Measurements from ENCODE around the gene PTDSS2. TPM values are rescaled to one million over a fixed set of nuclear protein-coding genes. Genes with fewer than 3 reads are reported as not detected.

Gene PTDSS2
- total and polyA plus RNA-seq, 2 experiments from 2014 or later: 22.7 to 145 TPM

- no peak overlapping the region for H3K27ac Mint-ChIP-seq
- H3K4me1 ChIP-seq (ENCODE audit: insufficient read depth): no peaks in the 10 kb centered on the region
- TF ChIP-seq EZH2phosphoT487 (IDR thresholded peaks at IDR 0.05; ENCODE audit: unreplicated experiment): no peak
- TF ChIP-seq REST (IDR thresholded peaks at IDR 0.05; ENCODE audit: unreplicated experiment): no peak
- TF ChIP-seq STAT1 (IDR thresholded peaks at IDR 0.05; ENCODE audit: unreplicated experiment): no peak
- no peak for TF ChIP-seq JUNB (IDR thresholded peaks at IDR 0.05; ENCODE audit: unreplicated experiment)
- TF ChIP-seq ZNF331 (CRISPR knock-in tag; IDR thresholded peaks at IDR 0.05; ENCODE audit: low read depth): no peak
- TF ChIP-seq CREB1 (CRISPR knock-in tag; IDR thresholded peaks at IDR 0.05; ENCODE audit: low read depth): no peak
- no peak for TF ChIP-seq CTCF (conservative IDR thresholded peaks at IDR 0.05; ENCODE audit: low read depth in 2 of 2)
- no peak for TF ChIP-seq NANOG (IDR thresholded peaks at IDR 0.05; ENCODE audit: borderline replicate concordance)
- no peak for TF ChIP-seq POLR2AphosphoS5 (IDR thresholded peaks at IDR 0.05; ENCODE audit: low read depth)
- ATAC-seq: no peak
- H3K4me1 Mint-ChIP-seq: no peaks in the 10 kb centered on the region
- peaks cover 13% of the 10 kb centered on the region; the same call in 2 of the 3 replicates for H3K9me3 Mint-ChIP-seq
- DNase-seq (ENCODE audit: low spot score): no peak
- H3K36me3 Mint-ChIP-seq (ENCODE audit: low read depth): peaks cover 5% of the 10 kb centered on the region; the same call in 2 of the 3 replicates
- no peak overlapping the region for H3K27ac ChIP-seq (ENCODE audit: low read depth)
- H3K4me3 ChIP-seq: no peak overlapping the region
- peaks cover 11% of the 10 kb centered on the region for H3K27me3 Mint-ChIP-seq (ENCODE audit: insufficient read depth, low read depth, poor library complexity)
- no peak overlapping the region for H2AFZ ChIP-seq
- no peaks in the 10 kb centered on the region for H4K20me1 ChIP-seq (replicated peaks; ENCODE audit: insufficient read depth)
- no peak overlapping the region for H3K4me3 Mint-ChIP-seq
- no peaks in the 10 kb centered on the region for H3K79me2 ChIP-seq (replicated peaks; ENCODE audit: insufficient read depth)
- H3K27me3 ChIP-seq (ENCODE audit: insufficient read depth): no peaks in the 10 kb centered on the region
- H3F3A ChIP-seq (replicated peaks; ENCODE audit: low read depth): no peaks in the 10 kb centered on the region
- no peaks in the 10 kb centered on the region for H3K36me3 ChIP-seq (ENCODE audit: insufficient read depth)
- H3K4me2 ChIP-seq: no peak overlapping the region
- 0 out of 2 replicates have a peak, but pooled peaks cover 3% of the 10 kb centered on the region for H3K9me2 ChIP-seq (ENCODE audit: insufficient read depth)
Observed at GRCh38 chr11:526192-526591, 76.1 kb downstream of the PTDSS2 start.

- Histone ChIP-seq H3K36me3 (ENCODE audit: insufficient read depth) (no peaks in the 10 kb centered on the region), H3K4me3 (no peak overlapping the region), H3K79me2 (replicated peaks; ENCODE audit: insufficient read depth) (no peaks in the 10 kb centered on the region), H3K9me2 (ENCODE audit: insufficient read depth) (0 out of 2 replicates have a peak, but pooled peaks cover 3% of the 10 kb centered on the region), H3K27me3 (ENCODE audit: insufficient read depth) (no peaks in the 10 kb centered on the region), H3K4me2 (no peak overlapping the region), H3F3A (replicated peaks; ENCODE audit: low read depth) (no peaks in the 10 kb centered on the region), H4K20me1 (replicated peaks; ENCODE audit: insufficient read depth) (no peaks in the 10 kb centered on the region), H3K4me1 (ENCODE audit: insufficient read depth) (no peaks in the 10 kb centered on the region), H2AFZ (no peak overlapping the region), H3K27ac (ENCODE audit: low read depth) (no peak overlapping the region)
- Mint-ChIP-seq H3K36me3 (ENCODE audit: low read depth) (peaks cover 12% of the 10 kb centered on the region), H3K4me3 (no peak overlapping the region), H3K9me3 (peaks cover 8% of the 10 kb centered on the region; the same call in 2 of the 3 replicates), H3K27me3 (ENCODE audit: insufficient read depth, low read depth, poor library complexity) (peaks cover 11% of the 10 kb centered on the region), H3K27ac (no peak overlapping the region), H3K4me1 (no peaks in the 10 kb centered on the region)
- DNase-seq (ENCODE audit: low spot score) (no peak), ATAC-seq (no peak)
- no peak for TF ChIP-seq STAT1 (IDR thresholded peaks at IDR 0.05; ENCODE audit: unreplicated experiment)
- TF ChIP-seq EZH2 (IDR thresholded peaks at IDR 0.05; ENCODE audit: low read depth, unreplicated experiment): no peak
- TF ChIP-seq NANOG (IDR thresholded peaks at IDR 0.05; ENCODE audit: borderline replicate concordance): no peak
- TF ChIP-seq EZH2phosphoT487 (IDR thresholded peaks at IDR 0.05; ENCODE audit: unreplicated experiment): no peak
- no peak for TF ChIP-seq ETS1 (IDR thresholded peaks at IDR 0.05)
- TF ChIP-seq ZNF331 (CRISPR knock-in tag; IDR thresholded peaks at IDR 0.05; ENCODE audit: low read depth): no peak
- TF ChIP-seq ZNF114 (CRISPR knock-in tag; IDR thresholded peaks at IDR 0.05): no peak
- no peak for TF ChIP-seq POLR2AphosphoS5 (IDR thresholded peaks at IDR 0.05; ENCODE audit: low read depth)
- TF ChIP-seq CTCF (conservative IDR thresholded peaks at IDR 0.05; ENCODE audit: low read depth in 2 of 2): no peak
- TF ChIP-seq JUNB (IDR thresholded peaks at IDR 0.05; ENCODE audit: unreplicated experiment): no peak
Observed at GRCh38 chr11:528166-528814, 78.2 kb downstream of the PTDSS2 start.

Data from GM23338 (cell line).